GM18870 (cell line): ENCODE measurements around the gene NKX1-2.

Source experiments
- ATAC-seq: cut with Tn5 transposase; IDR thresholded peaks from one replicate; pipeline ENCODE4 v1.9.1; 2021; ENCODE audit warnings: moderate library complexity; ENCODE audit not compliant: unreplicated experiment

Gene NKX1-2

GRCh38 chr10:124418726-124419501, 30.9 kb downstream of the NKX1-2 start, which contains the start of gene OAT:
TSS of gene OAT (minus strand) at chr10:124418923. CDS start at chr10:124412171, 6,752 bp downstream.
- ATAC-seq, result peak; percentile 89

- ATAC-seq, result peak; percentile 11
These were observed 31.7 kb downstream of the NKX1-2 start for GRCh38 chr10:124417895-124418725.

GRCh38 chr10:124416733-124417132, 33.1 kb downstream of the NKX1-2 start:
- no peak for ATAC-seq

GRCh38 chr10:124415210-124415609, 34.6 kb downstream of the NKX1-2 start:
- ATAC-seq, result no peak

DNA sequence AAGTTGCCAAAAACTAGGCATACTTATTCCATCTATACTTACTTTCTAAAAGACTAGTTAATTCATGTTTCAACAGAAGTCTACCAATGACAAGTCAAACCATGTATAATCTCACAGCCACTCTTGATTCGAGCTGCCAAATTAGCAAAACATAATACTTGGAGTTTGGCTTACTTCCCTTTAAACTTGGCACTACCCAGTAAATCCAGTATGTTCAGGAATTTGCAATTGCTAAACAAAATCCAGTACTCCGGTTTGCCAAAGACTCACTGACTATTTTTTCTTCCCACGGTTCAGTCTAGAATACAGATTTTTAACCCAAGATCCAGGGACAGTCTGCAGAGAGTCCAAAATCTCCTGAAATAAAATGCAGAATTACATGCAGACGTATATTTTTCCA, 35.8 kb downstream of the NKX1-2 start:
- ATAC-seq, result no peak

DNA sequence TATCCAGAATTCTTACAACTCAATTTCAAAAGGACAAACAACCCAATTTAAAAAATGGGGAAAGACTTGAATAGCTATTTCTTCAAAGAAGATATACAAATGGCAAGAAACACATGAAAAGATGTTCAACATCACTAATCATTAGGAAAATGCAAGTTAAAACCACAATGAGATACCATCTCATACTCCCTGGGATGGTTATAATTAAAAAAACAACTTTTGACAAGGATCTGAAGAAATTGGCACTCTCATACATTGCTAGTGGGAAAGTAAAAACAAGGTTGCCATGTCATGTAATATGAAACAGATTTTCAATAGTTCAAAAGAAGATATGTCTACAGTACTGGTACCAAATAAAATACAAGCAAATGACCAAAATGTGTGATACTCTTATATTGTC, 40.1 kb downstream of the NKX1-2 start:
- ATAC-seq, result no peak

DNA sequence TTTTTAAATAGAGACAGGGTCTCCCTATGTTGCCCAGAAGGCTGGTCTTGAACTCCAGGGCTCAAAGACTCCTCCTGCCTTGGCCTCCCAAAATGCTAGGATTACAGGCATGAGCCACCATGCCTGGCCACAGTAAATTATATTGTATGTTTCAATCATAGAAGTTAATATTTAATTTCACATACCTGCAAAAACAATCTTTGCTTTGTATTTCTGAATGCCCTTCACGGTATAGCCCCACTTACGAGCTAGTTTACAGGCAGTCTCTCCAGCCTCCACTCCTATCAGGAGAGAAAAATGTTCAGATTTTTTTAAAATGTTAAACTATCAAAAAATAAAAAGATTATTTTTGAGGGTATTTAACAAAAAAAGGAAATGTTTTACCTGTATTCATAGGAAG, 41.5 kb downstream of the NKX1-2 start:
- no peak for ATAC-seq

- ATAC-seq, result no peak
These were observed 42.4 kb downstream of the NKX1-2 start for GRCh38 chr10:124407456-124407855.

DNA sequence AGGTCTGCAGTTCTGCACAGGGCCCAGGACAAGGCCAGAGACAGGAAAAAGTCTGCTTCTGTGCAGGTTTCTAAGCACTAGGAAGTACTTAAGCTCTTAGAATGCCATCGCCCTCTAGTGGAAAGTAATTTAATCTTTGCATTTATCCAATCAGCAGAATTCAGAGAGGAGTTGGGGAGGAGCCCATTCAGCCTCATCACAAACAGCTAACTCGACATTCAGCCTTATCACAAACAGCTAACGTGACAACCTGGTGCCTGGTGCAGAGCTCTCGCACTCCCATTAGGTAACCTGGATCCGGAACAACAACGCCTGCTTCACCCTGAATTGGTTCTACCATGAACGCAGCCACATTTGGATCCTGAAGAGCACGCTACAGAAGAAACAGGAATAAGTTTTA, 46.3 kb downstream of the NKX1-2 start:
- peak; percentile 88 for ATAC-seq

GRCh38 chr10:124402273-124402672, 47.6 kb downstream of the NKX1-2 start:
- no peak for ATAC-seq

- no peak for ATAC-seq
These were observed 48.2 kb downstream of the NKX1-2 start for GRCh38 chr10:124401633-124402032.
